Measurements from ENCODE around the gene RGS14. TPM values are rescaled to one million over a fixed set of nuclear protein-coding genes. Genes with fewer than 3 reads are reported as not detected.

RGS14 gene
- total RNA-seq, 3 donors from 2014 or later: 11.1 to 15.2 (median 11.7) TPM

- ATAC-seq (no peak), DNase-seq (no peak)
- TF ChIP-seq, protein P1, sequence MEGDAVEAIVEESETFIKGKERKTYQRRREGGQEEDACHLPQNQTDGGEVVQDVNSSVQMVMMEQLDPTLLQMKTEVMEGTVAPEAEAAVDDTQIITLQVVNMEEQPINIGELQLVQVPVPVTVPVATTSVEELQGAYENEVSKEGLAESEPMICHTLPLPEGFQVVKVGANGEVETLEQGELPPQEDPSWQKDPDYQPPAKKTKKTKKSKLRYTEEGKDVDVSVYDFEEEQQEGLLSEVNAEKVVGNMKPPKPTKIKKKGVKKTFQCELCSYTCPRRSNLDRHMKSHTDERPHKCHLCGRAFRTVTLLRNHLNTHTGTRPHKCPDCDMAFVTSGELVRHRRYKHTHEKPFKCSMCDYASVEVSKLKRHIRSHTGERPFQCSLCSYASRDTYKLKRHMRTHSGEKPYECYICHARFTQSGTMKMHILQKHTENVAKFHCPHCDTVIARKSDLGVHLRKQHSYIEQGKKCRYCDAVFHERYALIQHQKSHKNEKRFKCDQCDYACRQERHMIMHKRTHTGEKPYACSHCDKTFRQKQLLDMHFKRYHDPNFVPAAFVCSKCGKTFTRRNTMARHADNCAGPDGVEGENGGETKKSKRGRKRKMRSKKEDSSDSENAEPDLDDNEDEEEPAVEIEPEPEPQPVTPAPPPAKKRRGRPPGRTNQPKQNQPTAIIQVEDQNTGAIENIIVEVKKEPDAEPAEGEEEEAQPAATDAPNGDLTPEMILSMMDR (IDR thresholded peaks at IDR 0.05): no peak
- intact Hi-C loops (cut with DNase I, micrococcal nuclease): no loop called here
- Histone ChIP-seq H3K4me3 (no peak overlapping the region), H3K36me3 (ENCODE audit: low read depth) (peaks cover 5% of the 10 kb centered on the region), H3K9me3 (no peaks in the 10 kb centered on the region), H3K4me1 (ENCODE audit: low read depth) (peaks cover 8% of the 10 kb centered on the region)
Measured at GRCh38 chr5:177421062-177421798, 63.5 kb downstream of the RGS14 start.

Other genes starting within 250 kb of the RGS14 start
- gene NSD1, start 224.2 kb upstream of the RGS14 start, total RNA-seq: 100 to 1,000 TPM in 1 of 3 donors, 10 to 100 TPM in 2; 59.3 to 103 (median 69.7) TPM
- gene RAB24, start 54.2 kb upstream of the RGS14 start, total RNA-seq: 10 to 100 TPM; 23.4 to 33.1 (median 29.5) TPM
- gene PRELID1, start 54.1 kb upstream of the RGS14 start, total RNA-seq: 100 to 1,000 TPM; 149 to 277 (median 171) TPM
- gene MXD3, start 46.0 kb upstream of the RGS14 start, total RNA-seq: 10 to 100 TPM; 10.3 to 19.4 (median 10.9) TPM
- gene LMAN2, start 6.3 kb upstream of the RGS14 start, total RNA-seq: 100 to 1,000 TPM in 2 of 3 donors, 10 to 100 TPM in 1; 91.9 to 150 (median 139) TPM
- not detected for gene SLC34A1, start 26.5 kb downstream of the RGS14 start, total RNA-seq
- gene PFN3, start 42.7 kb downstream of the RGS14 start, total RNA-seq: not detected
- 1 to 10 TPM; 3.0 to 9.2 (median 7.0) TPM for gene F12, start 51.6 kb downstream of the RGS14 start, total RNA-seq
- gene GRK6, start 68.8 kb downstream of the RGS14 start, total RNA-seq: 10 to 100 TPM; 38.4 to 48.1 (median 46.7) TPM
- 1 to 10 TPM; 1.1 to 1.2 (median 1.2) TPM for gene PRR7, start 88.9 kb downstream of the RGS14 start, total RNA-seq
- 10 to 100 TPM; 12.1 to 61.8 (median 17.2) TPM for gene DBN1, start 115.7 kb downstream of the RGS14 start, total RNA-seq
- 100 to 1,000 TPM in 1 of 3 donors, 10 to 100 TPM in 2; 12.9 to 333 (median 54.0) TPM for gene PDLIM7, start 139.7 kb downstream of the RGS14 start, total RNA-seq
- 10 to 100 TPM in 1 of 3 donors, 1 to 10 TPM in 2; 3.7 to 10.3 (median 8.4) TPM for gene DOK3, start 151.9 kb downstream of the RGS14 start, total RNA-seq
- 10 to 100 TPM; 65.3 to 79.2 (median 79.0) TPM for gene DDX41, start 159.0 kb downstream of the RGS14 start, total RNA-seq
- 10 to 100 TPM; 57.7 to 83.9 (median 75.2) TPM for gene FAM193B, start 196.6 kb downstream of the RGS14 start, total RNA-seq
- 100 to 1,000 TPM; 105 to 195 (median 126) TPM for gene TMED9, start 234.3 kb downstream of the RGS14 start, total RNA-seq
- 10 to 100 TPM; 19.3 to 21.5 (median 19.4) TPM for gene B4GALT7, start 242.2 kb downstream of the RGS14 start, total RNA-seq